Breast epithelium (tissue), 3 donors: ENCODE results near the gene SLC1A7.

Source experiments
- POLR2AphosphoS5 ChIP-seq, 3 donors: sonication (generic); formaldehyde crosslinking; IDR thresholded peaks; one replicate each; pipeline ENCODE4 v1.6.1; 2017; ENCODE audit warnings: antibody characterized with exemption in 3 of 3
- TF ChIP-seq, protein P1 (sequence below), 3 donors: fragments of 450-650 bp; IDR thresholded peaks; one replicate each; pipeline ENCODE4 v1.5.1; 2016 to 2017; ENCODE audit warnings: antibody characterized with exemption in 3 of 3, mild to moderate bottlenecking in 3 of 3, moderate library complexity in 3 of 3

DNA sequence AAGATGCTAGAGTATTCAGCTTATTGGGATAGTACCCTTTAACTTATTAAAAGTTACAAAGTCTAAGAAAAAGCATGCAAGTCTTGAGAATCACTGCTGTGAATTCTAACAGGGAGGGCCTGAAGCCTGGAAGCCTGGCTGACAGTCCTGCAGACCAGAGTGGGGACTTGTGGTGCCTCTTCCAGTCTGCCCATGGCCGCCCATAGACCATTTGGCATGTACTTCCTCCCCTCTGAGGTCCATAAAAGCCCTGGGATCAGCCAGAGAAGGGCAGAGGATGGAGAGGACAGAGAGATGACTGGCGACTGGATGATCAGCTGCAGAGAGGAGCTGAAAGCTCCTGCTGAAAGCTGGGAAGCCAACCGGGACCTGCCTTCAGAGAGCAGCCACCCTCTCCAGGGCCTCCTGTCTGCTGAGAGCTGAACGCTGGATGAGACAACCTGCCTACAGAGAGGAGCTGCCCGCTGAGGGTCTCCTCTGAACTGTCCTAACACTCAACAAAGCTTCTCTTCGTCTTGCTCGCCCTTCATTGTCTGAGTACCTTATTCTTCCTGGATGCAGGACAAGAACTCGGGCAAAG is 12.5 kb upstream of the SLC1A7 start:
- TF ChIP-seq, protein P1, sequence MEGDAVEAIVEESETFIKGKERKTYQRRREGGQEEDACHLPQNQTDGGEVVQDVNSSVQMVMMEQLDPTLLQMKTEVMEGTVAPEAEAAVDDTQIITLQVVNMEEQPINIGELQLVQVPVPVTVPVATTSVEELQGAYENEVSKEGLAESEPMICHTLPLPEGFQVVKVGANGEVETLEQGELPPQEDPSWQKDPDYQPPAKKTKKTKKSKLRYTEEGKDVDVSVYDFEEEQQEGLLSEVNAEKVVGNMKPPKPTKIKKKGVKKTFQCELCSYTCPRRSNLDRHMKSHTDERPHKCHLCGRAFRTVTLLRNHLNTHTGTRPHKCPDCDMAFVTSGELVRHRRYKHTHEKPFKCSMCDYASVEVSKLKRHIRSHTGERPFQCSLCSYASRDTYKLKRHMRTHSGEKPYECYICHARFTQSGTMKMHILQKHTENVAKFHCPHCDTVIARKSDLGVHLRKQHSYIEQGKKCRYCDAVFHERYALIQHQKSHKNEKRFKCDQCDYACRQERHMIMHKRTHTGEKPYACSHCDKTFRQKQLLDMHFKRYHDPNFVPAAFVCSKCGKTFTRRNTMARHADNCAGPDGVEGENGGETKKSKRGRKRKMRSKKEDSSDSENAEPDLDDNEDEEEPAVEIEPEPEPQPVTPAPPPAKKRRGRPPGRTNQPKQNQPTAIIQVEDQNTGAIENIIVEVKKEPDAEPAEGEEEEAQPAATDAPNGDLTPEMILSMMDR (IDR thresholded peaks at IDR 0.05): no peak
- no peak for TF ChIP-seq POLR2AphosphoS5 (IDR thresholded peaks at IDR 0.05)
